CD14-positive monocyte (primary cell): ENCODE measurements around the gene GBP3. TPM values are rescaled to one million over a fixed set of nuclear protein-coding genes. Genes with fewer than 3 reads are reported as not detected.

ENCODE experiments used
- DNase-seq, 3 donors: peaks; one replicate each; pipeline ENCODE4 v3.0.0-alpha.2; 2011 to 2022
- H2AFZ ChIP-seq: 2 replicates; pipeline ENCODE4 v1.6.0; 2012; ENCODE audit warnings: mild to moderate bottlenecking, low read depth, low read length, inconsistent platforms; ENCODE audit not compliant: insufficient read depth, poor library complexity, severe bottlenecking
- H3K27ac ChIP-seq, 2 donors: 1 replicate in 1 of 2; 2 replicates in 1 of 2; pipeline ENCODE4 v1.5.1; 2012 to 2013; ENCODE audit warnings: low read length in 2 of 2, control low read depth in 1 of 2, inconsistent platforms in 1 of 2, low read depth in 1 of 2, mild to moderate bottlenecking in 1 of 2
- H3K27me3 ChIP-seq, 2 donors: one replicate each; pipeline versions ENCODE4 v1.6.0 to v1.6.1; 2011 to 2013; ENCODE audit warnings: low read length in 2 of 2; ENCODE audit not compliant: control insufficient read depth in 2 of 2, insufficient read depth in 2 of 2
- H3K36me3 ChIP-seq, 2 donors: replicated peaks in 1 of 2; 1 replicate in 1 of 2; 2 replicates in 1 of 2; pipeline versions ENCODE4 v1.5.1 to v1.6.1; 2012 to 2013; ENCODE audit warnings: low read length in 2 of 2, control low read depth in 1 of 2, inconsistent platforms in 1 of 2, mild to moderate bottlenecking in 1 of 2; ENCODE audit not compliant: insufficient read depth in 2 of 2, control insufficient read depth in 1 of 2
- H3K4me1 ChIP-seq, 2 donors: 1 replicate in 1 of 2; 2 replicates in 1 of 2; pipeline versions ENCODE4 v1.5.1 to v1.6.1; 2012 to 2013; ENCODE audit warnings: low read length in 2 of 2, control low read depth in 1 of 2, inconsistent platforms in 1 of 2, mild to moderate bottlenecking in 1 of 2, moderate library complexity in 1 of 2; ENCODE audit not compliant: insufficient read depth in 2 of 2, control insufficient read depth in 1 of 2
- H3K4me2 ChIP-seq: replicated peaks from 2 replicates; pipeline ENCODE3; 2012; ENCODE audit warnings: low read length, moderate library complexity, mild to moderate bottlenecking; ENCODE audit not compliant: poor library complexity, severe bottlenecking; ENCODE audit errors: extremely low read depth
- H3K4me3 ChIP-seq, 3 experiments: fragments of 200-600 bp in 1 of 3; sonication (generic) in 1 of 3; replicated peaks in 1 of 3; 1 replicate in 2 of 3; 2 replicates in 1 of 3; pipeline ENCODE4 v1.5.1; 2011 to 2013; ENCODE audit warnings: low read length in 3 of 3, mild to moderate bottlenecking in 3 of 3, control low read depth in 2 of 3, low read depth in 2 of 3, inconsistent platforms in 1 of 3, moderate library complexity in 1 of 3
- H3K79me2 ChIP-seq: 2 replicates; pipeline ENCODE4 v1.6.0; 2012; ENCODE audit warnings: mild to moderate bottlenecking, control low read depth, inconsistent platforms, low read length, moderate library complexity; ENCODE audit not compliant: insufficient read depth
- H3K9ac ChIP-seq: 2 replicates; pipeline ENCODE4 v1.6.0; 2017; ENCODE audit warnings: low read length, mild to moderate bottlenecking; ENCODE audit not compliant: insufficient read depth, poor library complexity, severe bottlenecking
- H3K9me3 ChIP-seq, 2 donors: replicated peaks in 1 of 2; 1 replicate in 1 of 2; 2 replicates in 1 of 2; pipeline versions ENCODE4 v1.5.1 to v1.6.1; 2012 to 2013; ENCODE audit warnings: low read length in 2 of 2, control low read depth in 1 of 2; ENCODE audit not compliant: control insufficient read depth in 1 of 2, insufficient read depth in 1 of 2
- H4K20me1 ChIP-seq: 2 replicates; pipeline ENCODE4 v1.6.0; 2012; ENCODE audit warnings: mild to moderate bottlenecking, low read length, control low read depth, moderate library complexity; ENCODE audit not compliant: insufficient read depth
- H3K27ac Mint-ChIP-seq, 7 donors: one replicate each; pipeline ENCODE4 v1.8.0; 2020; ENCODE audit warnings: mild to moderate bottlenecking in 7 of 7, mixed read lengths in 7 of 7, moderate library complexity in 6 of 7, inconsistent platforms in 2 of 7
- H3K27me3 Mint-ChIP-seq, 3 donors: one replicate each; pipeline ENCODE4 v1.8.0; 2021 to 2022; ENCODE audit warnings: low read depth in 3 of 3, mild to moderate bottlenecking in 3 of 3, mixed read lengths in 3 of 3, moderate library complexity in 3 of 3, inconsistent platforms in 1 of 3
- H3K36me3 Mint-ChIP-seq, 2 donors: one replicate each; pipeline ENCODE4 v1.8.0; 2020; ENCODE audit warnings: mixed read lengths in 2 of 2, inconsistent platforms in 1 of 2, mild to moderate bottlenecking in 1 of 2
- H3K4me1 Mint-ChIP-seq: one replicate; pipeline ENCODE4 v1.8.0; 2020; ENCODE audit warnings: mild to moderate bottlenecking, mixed read lengths
- H3K4me3 Mint-ChIP-seq, 2 donors: one replicate each; pipeline ENCODE4 v1.8.0; 2020; ENCODE audit warnings: mild to moderate bottlenecking in 2 of 2, mixed read lengths in 2 of 2, moderate library complexity in 1 of 2
- H3K9me3 Mint-ChIP-seq, 7 donors: one replicate each; pipeline ENCODE4 v1.8.0; 2020 to 2022; ENCODE audit warnings: mixed read lengths in 7 of 7, mild to moderate bottlenecking in 6 of 7, moderate library complexity in 6 of 7, inconsistent platforms in 2 of 7
- WGBS: methylation state at CpG from one replicate; pipeline ENCODE4 v1.1.5; 2013; ENCODE audit warnings: missing lambda C conversion rate; ENCODE audit not compliant: insufficient coverage; 5-methylcytosine and 5-hydroxymethylcytosine counted together
- intact Hi-C, 2 donors: fragments of 100-400 bp; cut with micrococcal nuclease; formaldehyde crosslinking; loops; one replicate each; pipeline versions ENCODE4 v1.15.0 to v1.15.1; 2023
- polyA plus RNA-seq, 3 donors: library from polyadenylated mRNA; depleted of rRNA in 1 of 3; unstranded in 2 of 3; stranded (reverse) in 1 of 3; fragments of 300-500 nt in 2 of 3; fragments of >200 nt in 1 of 3; fragmentation: Illumina TruSeq in 2 of 3; gene quantifications; 1 replicate in 2 of 3; 2 replicates in 1 of 3; pipeline ENCODE4 v1.2.3, GENCODE V29; 2012 to 2021
- TF ChIP-seq, protein P1 (sequence below): fragments of 200-600 bp; IDR thresholded peaks from one replicate; pipeline ENCODE4 v1.8.0; 2022; ENCODE audit warnings: antibody characterized with exemption, mild to moderate bottlenecking

The GBP3 gene
- polyA plus RNA-seq, 3 donors, result 6.9 to 17.3 (median 12.4) TPM

DNA sequence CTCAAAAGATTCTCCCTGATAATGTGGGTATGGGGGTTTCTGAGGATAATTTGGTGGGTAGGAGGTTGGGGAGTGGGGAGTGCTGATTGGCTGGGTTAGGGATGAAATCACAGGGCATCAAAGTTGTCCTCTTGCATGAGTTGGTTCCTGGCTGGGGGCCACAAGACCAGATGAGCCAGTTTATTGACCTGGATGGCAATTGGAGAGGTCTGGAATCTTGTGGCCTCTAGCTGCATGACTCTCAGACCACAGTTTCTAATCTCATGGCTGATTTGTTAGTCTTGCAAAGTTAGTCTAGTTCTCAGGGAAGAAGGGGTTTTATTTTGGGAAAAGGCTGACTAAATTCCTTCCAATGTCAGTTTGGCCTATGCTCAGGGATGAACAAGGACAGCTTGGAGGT lies 45.6 kb upstream of the GBP3 start:
- no peak for DNase-seq
- H3K27ac Mint-ChIP-seq, result peak overlapping the region in 2 of 7 donors; percentile 1 to 64
- Histone ChIP-seq H3K9ac (no peak overlapping the region), H3K4me1 (peaks cover 20 to 35% of the 10 kb centered on the region in 2 donors), H3K27me3 (no peaks in the 10 kb centered on the region), H2AFZ (no peak overlapping the region), H3K79me2 (peaks cover 13% of the 10 kb centered on the region), H3K9me3 (no peaks in the 10 kb centered on the region), H3K4me3 (no peak overlapping the region), H3K36me3 (no peaks in the 10 kb centered on the region), H3K27ac (no peak overlapping the region), H4K20me1 (no peaks in the 10 kb centered on the region), H3K4me2 (no peak overlapping the region)
- H3K27me3 Mint-ChIP-seq, result peaks cover 0 to 1% (median 0%) of the 10 kb centered on the region in 3 donors
- no peak overlapping the region for H3K4me3 Mint-ChIP-seq
- intact Hi-C loops, result no loop called here
- peaks cover 0 to 4% (median 0%) of the 10 kb centered on the region in 7 donors for H3K9me3 Mint-ChIP-seq
- TF ChIP-seq, protein P1, sequence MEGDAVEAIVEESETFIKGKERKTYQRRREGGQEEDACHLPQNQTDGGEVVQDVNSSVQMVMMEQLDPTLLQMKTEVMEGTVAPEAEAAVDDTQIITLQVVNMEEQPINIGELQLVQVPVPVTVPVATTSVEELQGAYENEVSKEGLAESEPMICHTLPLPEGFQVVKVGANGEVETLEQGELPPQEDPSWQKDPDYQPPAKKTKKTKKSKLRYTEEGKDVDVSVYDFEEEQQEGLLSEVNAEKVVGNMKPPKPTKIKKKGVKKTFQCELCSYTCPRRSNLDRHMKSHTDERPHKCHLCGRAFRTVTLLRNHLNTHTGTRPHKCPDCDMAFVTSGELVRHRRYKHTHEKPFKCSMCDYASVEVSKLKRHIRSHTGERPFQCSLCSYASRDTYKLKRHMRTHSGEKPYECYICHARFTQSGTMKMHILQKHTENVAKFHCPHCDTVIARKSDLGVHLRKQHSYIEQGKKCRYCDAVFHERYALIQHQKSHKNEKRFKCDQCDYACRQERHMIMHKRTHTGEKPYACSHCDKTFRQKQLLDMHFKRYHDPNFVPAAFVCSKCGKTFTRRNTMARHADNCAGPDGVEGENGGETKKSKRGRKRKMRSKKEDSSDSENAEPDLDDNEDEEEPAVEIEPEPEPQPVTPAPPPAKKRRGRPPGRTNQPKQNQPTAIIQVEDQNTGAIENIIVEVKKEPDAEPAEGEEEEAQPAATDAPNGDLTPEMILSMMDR, result no peak
- H3K4me1 Mint-ChIP-seq, result peaks cover 31% of the 10 kb centered on the region
- no peaks in the 10 kb centered on the region for H3K36me3 Mint-ChIP-seq

DNA sequence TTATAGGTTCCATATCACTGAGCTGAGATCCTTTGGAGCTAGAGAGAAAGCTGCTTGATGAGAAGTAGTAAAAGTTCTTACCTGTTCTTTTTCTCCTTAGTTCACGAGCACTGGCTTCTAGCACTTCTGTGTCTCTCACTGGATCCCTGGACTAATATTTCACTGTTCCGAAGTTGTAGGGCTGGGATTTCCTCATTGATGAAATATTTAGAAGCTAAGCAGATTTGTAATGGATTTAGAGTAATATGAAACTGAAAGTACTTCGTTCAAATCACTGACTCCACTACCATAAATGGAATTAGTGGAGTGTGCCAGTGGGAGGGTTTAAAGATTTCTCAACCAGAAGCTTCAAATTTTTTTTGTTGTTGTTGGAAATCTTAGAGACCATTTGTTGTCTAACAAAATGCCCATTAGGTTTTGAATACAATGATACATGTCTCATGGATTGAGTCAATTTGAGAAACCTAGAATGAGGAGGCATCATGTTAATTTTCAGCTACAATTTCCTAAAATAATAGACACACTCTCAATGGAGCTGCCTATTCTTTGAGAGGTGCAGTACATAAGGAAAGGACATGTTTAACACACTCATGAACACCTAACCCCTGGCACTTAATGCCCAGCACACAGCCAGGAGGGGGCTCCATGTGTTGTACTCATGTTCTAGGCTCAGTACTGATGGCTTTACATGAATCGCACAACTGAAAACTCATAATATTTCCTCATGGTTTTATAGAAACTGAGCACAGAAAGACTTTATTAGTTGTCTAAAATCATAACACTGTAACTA lies 42.6 kb upstream of the GBP3 start, which contains the start of gene GBP1:
GBP1 (minus strand) TSS at position 130 of the 790 bp plus-strand sequence. CDS start 1,974 bp downstream, outside the sequence.
- Histone ChIP-seq H2AFZ (peak within 1 kb of the TSS; percentile 75), H3K36me3 (peaks cover 0 to 16% of the 10 kb centered on the region in 2 donors), H3K9ac (peak within 1 kb of the TSS; percentile 72), H3K4me1 (peaks cover 16 to 44% of the 10 kb centered on the region in 2 donors), H3K79me2 (peaks cover 13% of the 10 kb centered on the region), H3K9me3 (no peaks in the 10 kb centered on the region), H3K27me3 (no peaks in the 10 kb centered on the region), H4K20me1 (no peaks in the 10 kb centered on the region), H3K4me3 (peak within 1 kb of the TSS; percentile 52 to 100 (median 82)), H3K4me2 (peak within 1 kb of the TSS; percentile 70), H3K27ac (peak within 1 kb of the TSS; percentile 50 to 93)
- Mint-ChIP-seq H3K36me3 (peaks cover 14 to 22% of the 10 kb centered on the region in 2 donors), H3K9me3 (no peaks in the 10 kb centered on the region), H3K4me3 (peak within 1 kb of the TSS; percentile 79 to 97), H3K27me3 (no peaks in the 10 kb centered on the region), H3K4me1 (peaks cover 50% of the 10 kb centered on the region), H3K27ac (peak within 1 kb of the TSS; percentile 68 to 94 (median 89))
- DNase-seq, result peak; percentile 45 to 86 (median 71)
- no CpG with 5 or more reads among the region's 4 CpGs for WGBS
- intact Hi-C loops, result no loop called here
- TF ChIP-seq, protein P1, result no peak
